Endodermal cell (in vitro differentiated cells): Measurements from ENCODE around the gene ANKRD44. TPM values are rescaled to one million over a fixed set of nuclear protein-coding genes. Genes with fewer than 3 reads are reported as not detected.
A peak's percentile ranks its signal among the peaks of the same experiment; 100 is the strongest.

Source experiments
- DNase-seq: peaks from one replicate; pipeline ENCODE4 v3.0.0-alpha.2; 2017
- H3K27ac ChIP-seq: 2 replicates; pipeline ENCODE4 v1.5.1; 2013; ENCODE audit warnings: mild to moderate bottlenecking, low read depth, low read length, moderate library complexity
- H3K27me3 ChIP-seq: 2 replicates; pipeline ENCODE4 v1.6.1; 2013; ENCODE audit warnings: mild to moderate bottlenecking, low read length, moderate library complexity; ENCODE audit not compliant: insufficient read depth, control insufficient read depth, poor library complexity, severe bottlenecking
- H3K36me3 ChIP-seq: 2 replicates; pipeline ENCODE4 v1.7.0; 2013; ENCODE audit warnings: mild to moderate bottlenecking, low read length, moderate library complexity; ENCODE audit not compliant: control insufficient read depth, insufficient read depth
- H3K4me1 ChIP-seq: one replicate; pipeline ENCODE4 v1.7.0; 2013; ENCODE audit warnings: low read length; ENCODE audit not compliant: control insufficient read depth, insufficient read depth
- H3K4me3 ChIP-seq: 2 replicates; pipeline ENCODE4 v1.5.1; 2013; ENCODE audit warnings: mild to moderate bottlenecking, low read length, moderate library complexity
- H3K9ac ChIP-seq: 2 replicates; pipeline ENCODE4 v1.6.1; 2013; ENCODE audit warnings: mild to moderate bottlenecking, low read length, moderate library complexity; ENCODE audit not compliant: poor library complexity, severe bottlenecking; ENCODE audit errors: extremely low read depth
- H3K9me3 ChIP-seq: 2 replicates; pipeline ENCODE4 v1.6.1; 2013; ENCODE audit warnings: mild to moderate bottlenecking, low read length, moderate library complexity; ENCODE audit not compliant: control insufficient read depth
- H3K27ac Mint-ChIP-seq: 2 replicates; pipeline ENCODE4 v1.8.0; 2020; ENCODE audit warnings: mixed read lengths
- H3K27me3 Mint-ChIP-seq: 2 replicates; pipeline ENCODE4 v1.8.0; 2021; ENCODE audit warnings: mild to moderate bottlenecking, mixed read lengths; ENCODE audit not compliant: insufficient read depth
- H3K36me3 Mint-ChIP-seq: 2 replicates; pipeline ENCODE4 v1.8.0; 2020; ENCODE audit warnings: low read depth, mixed read lengths
- H3K4me1 Mint-ChIP-seq: 2 replicates; pipeline ENCODE4 v1.8.0; 2020; ENCODE audit warnings: mixed read lengths
- H3K4me3 Mint-ChIP-seq: 2 replicates; pipeline ENCODE4 v1.8.0; 2020; ENCODE audit warnings: mild to moderate bottlenecking, moderate library complexity, mixed read lengths
- H3K9me3 Mint-ChIP-seq: 2 replicates; pipeline ENCODE4 v1.8.0; 2020; ENCODE audit warnings: mild to moderate bottlenecking, mixed read lengths
- WGBS, 2 experiments: methylation state at CpG; one replicate each; pipeline versions ENCODE4 v1.1.5 to v1.1.7; 2013; ENCODE audit warnings: missing lambda C conversion rate in 2 of 2, mixed read lengths in 1 of 2; ENCODE audit not compliant: insufficient coverage in 1 of 2, insufficient read length in 1 of 2; 5-methylcytosine and 5-hydroxymethylcytosine counted together
- total RNA-seq, 2 donors: library from RNA; stranded (reverse); fragmentation: NEBNext Ultra II Directional in 1 of 2; extraction: Animal tissue kit (Norgen Biotek cat#: 25700) in 1 of 2; gene quantifications; 2 replicates in 1 of 2; 3 replicates in 1 of 2; pipeline ENCODE4 v1.2.1, GENCODE V29; 2021
- TF ChIP-seq, protein P1 (sequence below): fragments of 200-600 bp; sonication (generic); conservative IDR thresholded peaks from 2 replicates; pipeline ENCODE4 v1.5.0; 2021; ENCODE audit warnings: antibody characterized with exemption, mild to moderate bottlenecking

Gene ANKRD44
- total RNA-seq, 2 donors from 2014 or later, result 6.2 to 10.6 TPM

GRCh38 chr2:197339496-197340220 is 29.1 kb upstream of the ANKRD44 start:
- Histone ChIP-seq H3K9ac (no peak overlapping the region), H3K27me3 (no peaks in the 10 kb centered on the region), H3K4me1 (no peaks in the 10 kb centered on the region), H3K9me3 (no peaks in the 10 kb centered on the region), H3K27ac (no peak overlapping the region), H3K36me3 (no peaks in the 10 kb centered on the region), H3K4me3 (no peak overlapping the region)
- TF ChIP-seq, protein P1, sequence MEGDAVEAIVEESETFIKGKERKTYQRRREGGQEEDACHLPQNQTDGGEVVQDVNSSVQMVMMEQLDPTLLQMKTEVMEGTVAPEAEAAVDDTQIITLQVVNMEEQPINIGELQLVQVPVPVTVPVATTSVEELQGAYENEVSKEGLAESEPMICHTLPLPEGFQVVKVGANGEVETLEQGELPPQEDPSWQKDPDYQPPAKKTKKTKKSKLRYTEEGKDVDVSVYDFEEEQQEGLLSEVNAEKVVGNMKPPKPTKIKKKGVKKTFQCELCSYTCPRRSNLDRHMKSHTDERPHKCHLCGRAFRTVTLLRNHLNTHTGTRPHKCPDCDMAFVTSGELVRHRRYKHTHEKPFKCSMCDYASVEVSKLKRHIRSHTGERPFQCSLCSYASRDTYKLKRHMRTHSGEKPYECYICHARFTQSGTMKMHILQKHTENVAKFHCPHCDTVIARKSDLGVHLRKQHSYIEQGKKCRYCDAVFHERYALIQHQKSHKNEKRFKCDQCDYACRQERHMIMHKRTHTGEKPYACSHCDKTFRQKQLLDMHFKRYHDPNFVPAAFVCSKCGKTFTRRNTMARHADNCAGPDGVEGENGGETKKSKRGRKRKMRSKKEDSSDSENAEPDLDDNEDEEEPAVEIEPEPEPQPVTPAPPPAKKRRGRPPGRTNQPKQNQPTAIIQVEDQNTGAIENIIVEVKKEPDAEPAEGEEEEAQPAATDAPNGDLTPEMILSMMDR, result no peak
- Mint-ChIP-seq H3K4me3 (no peak overlapping the region), H3K27ac (no peak overlapping the region), H3K36me3 (no peaks in the 10 kb centered on the region), H3K27me3 (no peaks in the 10 kb centered on the region), H3K9me3 (no peaks in the 10 kb centered on the region), H3K4me1 (no peaks in the 10 kb centered on the region)
- WGBS, 2 experiments, result 92 to 93% methylated on average over 3 to 7 of the region's 7 CpGs
- peak; percentile 23 for DNase-seq

GRCh38 chr2:197339016-197339415 is 28.4 kb upstream of the ANKRD44 start:
- H3K9me3 Mint-ChIP-seq, result no peaks in the 10 kb centered on the region
- H3K27me3 Mint-ChIP-seq, result no peaks in the 10 kb centered on the region
- no peak overlapping the region for H3K27ac ChIP-seq
- no peak overlapping the region for H3K9ac ChIP-seq
- WGBS, 2 experiments, result 91% methylated on average over 8 of the region's 8 CpGs
- no peaks in the 10 kb centered on the region for H3K9me3 ChIP-seq
- no peak overlapping the region for H3K27ac Mint-ChIP-seq
- DNase-seq, result peak; percentile 22
- H3K4me3 Mint-ChIP-seq, result no peak overlapping the region
- TF ChIP-seq, protein P1, result no peak
- H3K4me3 ChIP-seq, result no peak overlapping the region
- H3K27me3 ChIP-seq, result no peaks in the 10 kb centered on the region
- no peaks in the 10 kb centered on the region for H3K4me1 Mint-ChIP-seq
- no peaks in the 10 kb centered on the region for H3K36me3 Mint-ChIP-seq
- no peaks in the 10 kb centered on the region for H3K4me1 ChIP-seq
- H3K36me3 ChIP-seq, result no peaks in the 10 kb centered on the region

GRCh38 chr2:197332641-197333040 is 22.1 kb upstream of the ANKRD44 start:
- 89 to 100% methylated on average over 1 to 2 of the region's 2 CpGs for WGBS, 2 experiments
- H3K27me3 Mint-ChIP-seq, result no peaks in the 10 kb centered on the region
- Histone ChIP-seq H3K4me3 (no peak overlapping the region), H3K9me3 (peaks cover 20% of the 10 kb centered on the region), H3K36me3 (no peaks in the 10 kb centered on the region), H3K9ac (no peak overlapping the region), H3K4me1 (no peaks in the 10 kb centered on the region), H3K27ac (no peak overlapping the region), H3K27me3 (no peaks in the 10 kb centered on the region)
- H3K36me3 Mint-ChIP-seq, result no peaks in the 10 kb centered on the region
- peaks cover 6% of the 10 kb centered on the region for H3K9me3 Mint-ChIP-seq
- no peak overlapping the region for H3K4me3 Mint-ChIP-seq
- no peak overlapping the region for H3K27ac Mint-ChIP-seq
- DNase-seq, result peak; percentile 15
- H3K4me1 Mint-ChIP-seq, result no peaks in the 10 kb centered on the region
- TF ChIP-seq, protein P1, result no peak
